Suprapubic skin (tissue), 3 donors: ENCODE measurements around the gene TTC39A.

ENCODE experiments used
- POLR2AphosphoS5 ChIP-seq, 3 donors: sonication (generic); formaldehyde crosslinking; IDR thresholded peaks; one replicate each; pipeline ENCODE4 v1.6.1; 2017; ENCODE audit warnings: antibody characterized with exemption in 3 of 3
- TF ChIP-seq, protein P1 (sequence below), 2 donors: fragments of 200-600 bp in 1 of 2; fragments of 450-650 bp in 1 of 2; sonication (generic) in 1 of 2; IDR thresholded peaks; one replicate each; pipeline ENCODE4 v1.5.1; 2016 to 2019; ENCODE audit warnings: antibody characterized with exemption in 2 of 2, mild to moderate bottlenecking in 1 of 2, moderate library complexity in 1 of 2

GRCh38 chr1:51238034-51238403, 92.3 kb downstream of the TTC39A start:
- TF ChIP-seq, protein P1, sequence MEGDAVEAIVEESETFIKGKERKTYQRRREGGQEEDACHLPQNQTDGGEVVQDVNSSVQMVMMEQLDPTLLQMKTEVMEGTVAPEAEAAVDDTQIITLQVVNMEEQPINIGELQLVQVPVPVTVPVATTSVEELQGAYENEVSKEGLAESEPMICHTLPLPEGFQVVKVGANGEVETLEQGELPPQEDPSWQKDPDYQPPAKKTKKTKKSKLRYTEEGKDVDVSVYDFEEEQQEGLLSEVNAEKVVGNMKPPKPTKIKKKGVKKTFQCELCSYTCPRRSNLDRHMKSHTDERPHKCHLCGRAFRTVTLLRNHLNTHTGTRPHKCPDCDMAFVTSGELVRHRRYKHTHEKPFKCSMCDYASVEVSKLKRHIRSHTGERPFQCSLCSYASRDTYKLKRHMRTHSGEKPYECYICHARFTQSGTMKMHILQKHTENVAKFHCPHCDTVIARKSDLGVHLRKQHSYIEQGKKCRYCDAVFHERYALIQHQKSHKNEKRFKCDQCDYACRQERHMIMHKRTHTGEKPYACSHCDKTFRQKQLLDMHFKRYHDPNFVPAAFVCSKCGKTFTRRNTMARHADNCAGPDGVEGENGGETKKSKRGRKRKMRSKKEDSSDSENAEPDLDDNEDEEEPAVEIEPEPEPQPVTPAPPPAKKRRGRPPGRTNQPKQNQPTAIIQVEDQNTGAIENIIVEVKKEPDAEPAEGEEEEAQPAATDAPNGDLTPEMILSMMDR (IDR thresholded peaks at IDR 0.05), result no peak
- TF ChIP-seq POLR2AphosphoS5 (IDR thresholded peaks at IDR 0.05), result no peak
